IPS DF 19.7 (cell line): ENCODE measurements around the gene DOCK9.
"Not testable (repeated sequence)": the region's sequence is repeated elsewhere in the genome, so short reads cannot be mapped to it uniquely, and the experiment has no call there.

Source experiments
- DNase-seq: peaks from one replicate; pipeline ENCODE4 v3.0.0-alpha.2; 2013; ENCODE audit warnings: low read depth, low spot score

DOCK9 gene

DNA sequence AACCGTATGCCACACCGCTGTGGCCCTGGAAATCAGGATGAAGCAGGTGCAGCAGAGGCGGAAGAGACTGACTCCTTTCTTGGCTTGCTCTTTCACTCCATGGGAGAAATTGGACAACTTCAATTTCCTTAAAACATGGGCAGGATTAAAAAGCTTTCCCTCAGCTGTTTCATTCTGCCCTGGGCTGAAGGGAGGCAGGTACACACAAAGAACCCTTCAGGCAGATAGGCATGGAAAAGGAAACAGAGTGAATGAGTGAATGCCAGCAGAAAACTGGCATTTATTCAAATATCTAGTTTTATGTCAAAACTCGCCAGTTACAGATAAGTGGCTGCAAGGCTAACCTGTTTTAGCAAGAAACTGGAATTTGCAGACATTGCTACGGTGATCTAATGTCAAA is 154.4 kb downstream of the DOCK9 start:
- no peak for DNase-seq

DNA sequence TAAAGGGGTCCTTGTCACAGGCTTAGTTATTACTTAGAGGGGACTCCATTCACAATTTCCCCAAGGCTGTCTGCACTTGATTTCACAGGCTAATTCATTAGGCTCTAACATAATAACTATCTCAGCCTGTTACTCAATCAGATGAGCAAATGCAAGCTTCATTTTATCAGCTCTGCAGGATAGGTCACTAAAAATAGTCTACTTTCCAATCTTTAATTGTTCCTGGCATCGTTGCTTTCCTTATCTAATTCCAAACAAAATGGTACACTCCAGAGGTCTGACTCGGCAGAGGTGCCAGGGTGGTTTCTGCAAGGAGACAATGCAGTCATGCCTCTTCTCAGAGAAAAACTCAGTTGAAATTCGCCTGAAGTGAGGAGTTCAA is 155.6 kb downstream of the DOCK9 start:
- DNase-seq, result no peak

DNA sequence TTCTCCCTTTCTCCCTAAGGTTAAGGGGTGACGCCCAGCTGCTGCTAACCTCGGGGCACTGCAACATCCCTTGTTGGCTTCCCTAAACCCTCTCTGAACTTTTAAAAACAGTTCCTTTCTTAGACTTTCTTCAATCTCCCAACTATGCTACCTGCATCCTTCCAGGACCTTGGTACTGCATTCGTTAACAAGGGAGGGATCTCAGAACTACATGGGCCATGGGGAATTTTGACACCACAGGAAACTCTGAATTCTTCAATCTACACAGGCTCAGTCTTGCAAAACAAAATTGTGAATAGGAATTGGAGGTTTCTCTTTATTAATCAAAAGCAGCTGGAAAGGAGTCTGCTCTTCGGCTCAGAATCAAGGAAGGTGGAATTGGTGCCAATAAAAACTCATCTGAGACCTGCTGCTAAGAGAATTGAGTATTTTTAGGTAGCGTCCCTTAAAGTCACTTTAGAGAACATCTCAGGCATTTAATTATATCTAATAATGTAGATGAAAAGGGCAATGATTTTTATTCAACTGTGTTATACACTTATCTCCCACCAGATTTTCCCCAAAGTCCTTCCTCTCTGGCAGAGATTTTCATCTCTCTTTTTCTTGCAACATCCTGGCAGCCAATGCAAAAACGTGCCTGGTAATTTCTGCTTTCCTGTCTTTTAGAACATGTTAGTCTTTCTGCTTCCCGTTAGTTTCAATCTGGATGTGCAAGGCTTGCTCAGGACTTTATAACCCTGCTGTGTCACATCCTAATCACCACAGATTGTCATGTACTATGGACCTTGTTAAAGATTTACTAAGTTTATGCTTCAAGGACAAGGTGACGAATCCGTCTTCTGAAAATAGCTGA is 156.3 kb downstream of the DOCK9 start:
- no peak for DNase-seq

DNA sequence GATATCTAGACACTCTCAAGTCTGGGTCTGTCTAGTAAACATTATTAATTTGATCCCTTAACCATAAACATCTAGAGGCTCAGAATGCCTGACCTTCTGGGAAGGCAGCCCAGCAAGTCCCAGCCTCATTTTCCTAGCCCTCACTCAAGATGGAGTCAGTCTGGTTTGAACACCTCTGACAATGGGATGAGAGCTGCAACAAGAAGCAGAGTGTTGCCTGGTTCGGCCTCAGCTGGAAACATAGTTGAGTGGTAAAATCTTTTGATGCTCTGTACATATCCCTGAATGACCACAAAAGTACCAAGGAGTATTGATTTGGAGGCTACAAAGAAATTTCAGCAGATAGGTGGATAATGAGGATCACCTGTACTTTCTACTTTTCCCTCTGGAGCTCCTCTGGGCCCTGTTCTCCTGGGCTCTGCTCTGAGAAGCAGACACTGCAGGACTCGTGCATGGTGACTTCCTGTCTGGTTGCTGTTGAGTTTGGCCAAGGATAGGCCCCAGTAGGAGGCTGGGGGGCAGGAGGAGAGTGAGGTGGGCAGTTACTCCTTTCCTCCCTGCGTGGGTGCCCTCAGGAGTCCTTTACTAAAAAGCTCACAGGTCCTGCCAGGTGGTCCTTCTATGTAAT is 157.0 kb downstream of the DOCK9 start:
- DNase-seq, result no peak

DNA sequence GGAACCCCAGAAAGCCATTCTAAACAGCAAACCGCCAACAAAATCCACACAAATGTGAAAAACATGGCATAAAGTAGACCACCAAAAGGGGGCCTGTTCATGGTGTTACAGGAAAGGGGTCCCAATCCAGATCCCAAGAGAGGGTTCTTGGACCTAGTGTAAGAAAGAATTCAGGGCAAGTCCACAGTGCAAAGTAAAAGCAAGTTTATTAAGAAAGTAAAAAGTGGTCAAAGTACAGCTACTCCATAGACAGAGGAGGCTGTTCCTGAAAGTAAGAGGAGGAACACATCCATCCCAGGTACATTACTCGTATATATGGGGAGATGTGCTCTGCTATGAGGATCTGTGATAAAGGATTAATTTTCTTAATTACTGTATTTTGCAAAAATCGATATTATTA is 157.6 kb downstream of the DOCK9 start:
- no peak for DNase-seq

GRCh38 chr13:98819382-98820010 is 158.4 kb downstream of the DOCK9 start:
- no peak for DNase-seq

GRCh38 chr13:98816406-98816805 is 161.5 kb downstream of the DOCK9 start:
- DNase-seq, result no peak

GRCh38 chr13:98813993-98814392 is 163.9 kb downstream of the DOCK9 start:
- no peak for DNase-seq

DNA sequence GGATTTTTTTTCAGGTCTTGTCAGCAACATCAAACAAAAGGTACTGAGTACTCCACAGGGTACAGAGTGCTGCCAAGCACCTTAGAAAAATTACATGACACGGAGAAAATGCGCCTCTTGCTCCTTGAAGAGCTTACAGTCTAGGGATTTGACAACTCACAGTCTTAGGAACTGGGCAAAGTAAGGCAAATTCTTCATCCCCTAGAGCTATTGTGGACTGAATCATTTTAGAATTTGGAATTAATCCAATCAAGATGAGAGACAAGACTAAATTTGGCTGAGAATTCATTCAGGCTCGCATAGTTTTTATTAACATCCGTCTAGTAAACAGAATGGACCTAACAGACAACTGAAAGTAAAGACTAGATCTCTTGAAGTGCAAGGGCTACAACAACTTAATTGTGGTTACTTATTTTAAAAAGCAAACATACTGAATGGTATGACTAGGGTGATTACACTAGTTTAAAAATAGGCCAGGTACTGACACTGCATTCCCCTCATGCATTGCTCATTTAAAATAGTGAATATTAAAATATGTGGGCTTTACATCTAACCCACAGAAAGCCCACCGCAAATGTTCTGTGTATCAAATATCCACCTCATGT is 165.6 kb downstream of the DOCK9 start:
- not testable (repeated sequence) for DNase-seq

DNA sequence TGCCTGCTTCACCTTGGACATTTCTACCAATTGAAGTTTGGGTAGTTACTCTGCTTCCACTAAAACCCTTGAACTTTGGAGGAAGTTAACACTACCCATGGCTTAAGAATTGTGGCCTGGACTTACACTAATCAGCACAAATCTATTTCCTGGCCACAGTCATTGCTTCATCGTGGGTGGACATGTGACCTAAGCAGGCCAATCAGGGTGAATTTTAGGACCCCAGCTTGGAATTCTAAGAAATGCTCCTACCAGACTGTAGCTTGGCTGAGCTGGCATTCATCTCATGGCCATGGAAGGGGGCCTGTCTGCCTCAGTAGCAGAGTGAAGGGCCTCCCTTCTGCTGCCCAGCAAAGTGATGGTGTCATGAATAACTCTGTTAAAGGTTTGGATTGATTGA is 167.1 kb downstream of the DOCK9 start:
- no peak for DNase-seq

DNA sequence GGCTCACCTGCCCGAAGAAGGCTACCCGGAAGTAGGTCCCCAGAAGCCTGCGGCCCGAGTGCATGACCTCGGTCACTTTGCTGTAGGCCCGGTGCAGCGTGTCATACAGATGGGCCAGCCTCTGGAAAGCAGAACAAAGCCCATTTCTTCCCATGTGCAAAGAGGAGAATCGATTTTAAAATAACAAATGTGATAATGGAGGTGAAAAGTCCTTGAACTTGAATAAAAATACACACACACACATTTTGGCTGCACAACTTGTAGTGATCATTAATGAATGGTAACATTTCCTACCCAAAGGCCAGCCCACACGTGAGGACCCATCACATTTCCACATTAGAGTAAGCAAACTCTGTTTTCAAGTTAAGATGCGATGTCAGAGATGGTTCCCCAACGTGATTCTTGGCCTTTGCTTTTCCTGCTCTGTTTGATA is 168.5 kb downstream of the DOCK9 start:
- DNase-seq, result no peak

DNA sequence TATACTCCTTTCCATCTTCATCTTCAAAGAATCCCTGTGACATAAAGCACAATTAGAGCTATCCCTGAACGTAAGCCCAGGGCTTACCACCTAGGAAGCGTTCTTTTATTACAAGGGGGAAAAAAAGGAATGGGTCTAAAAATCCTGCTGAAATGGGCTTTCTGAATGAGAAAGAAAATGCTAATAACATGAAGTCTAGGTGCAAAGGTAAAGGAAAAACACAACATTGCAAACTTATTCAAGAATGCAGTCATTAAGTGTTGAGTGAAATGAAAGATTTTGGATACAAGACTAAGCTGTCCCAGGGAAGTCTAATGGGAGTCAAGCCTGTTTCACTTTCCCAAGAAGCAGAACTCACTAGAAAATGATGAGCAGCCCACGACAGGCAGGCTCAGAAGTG is 170.1 kb downstream of the DOCK9 start:
- no peak for DNase-seq

DNA sequence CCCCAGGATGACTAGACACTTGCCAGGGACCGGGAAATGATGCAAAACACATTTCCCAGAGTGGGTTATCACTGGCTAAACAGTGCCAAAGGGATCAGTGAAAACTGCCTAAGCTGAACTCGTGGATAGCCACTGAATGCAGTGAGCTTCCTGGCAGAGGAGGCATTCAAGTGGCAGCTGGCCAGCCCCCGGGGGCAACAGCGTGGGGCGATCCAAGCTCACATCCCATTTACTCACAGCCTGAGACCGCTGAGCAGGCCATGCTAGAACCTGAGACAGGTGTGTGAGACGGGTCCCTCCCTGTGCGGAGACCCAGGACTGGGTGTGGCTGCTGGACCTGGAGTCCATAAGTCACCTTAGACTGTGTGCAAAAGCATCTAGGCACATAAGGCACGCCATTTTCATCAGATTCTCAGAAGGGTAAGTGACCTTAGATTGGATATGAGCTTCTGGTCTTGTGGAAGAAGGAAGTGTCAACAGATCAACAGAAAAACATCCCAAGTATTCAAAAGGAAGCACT is 173.5 kb downstream of the DOCK9 start:
- DNase-seq, result no peak

DNA sequence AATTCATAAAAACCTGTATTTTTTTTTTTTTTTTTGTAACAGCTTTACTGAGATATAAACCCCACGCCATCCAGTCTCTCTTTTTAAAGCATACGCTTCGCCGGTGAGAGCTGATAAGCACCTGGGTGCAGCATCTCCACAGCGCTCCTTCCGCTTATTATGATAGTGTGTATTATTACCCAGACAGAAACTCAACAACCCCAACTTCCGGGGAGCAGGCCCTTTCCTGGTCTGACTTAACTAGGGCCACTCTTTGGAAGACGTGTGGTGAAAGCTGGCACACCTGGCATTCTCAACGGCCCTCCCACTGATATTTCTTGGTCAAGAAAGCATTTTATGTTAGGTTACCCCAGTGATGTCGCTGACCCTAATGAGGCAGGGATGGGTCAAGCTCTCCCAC is 173.9 kb downstream of the DOCK9 start:
- no peak for DNase-seq

GRCh38 chr13:98803111-98803561 is 174.7 kb downstream of the DOCK9 start:
- DNase-seq, result no peak

DNA sequence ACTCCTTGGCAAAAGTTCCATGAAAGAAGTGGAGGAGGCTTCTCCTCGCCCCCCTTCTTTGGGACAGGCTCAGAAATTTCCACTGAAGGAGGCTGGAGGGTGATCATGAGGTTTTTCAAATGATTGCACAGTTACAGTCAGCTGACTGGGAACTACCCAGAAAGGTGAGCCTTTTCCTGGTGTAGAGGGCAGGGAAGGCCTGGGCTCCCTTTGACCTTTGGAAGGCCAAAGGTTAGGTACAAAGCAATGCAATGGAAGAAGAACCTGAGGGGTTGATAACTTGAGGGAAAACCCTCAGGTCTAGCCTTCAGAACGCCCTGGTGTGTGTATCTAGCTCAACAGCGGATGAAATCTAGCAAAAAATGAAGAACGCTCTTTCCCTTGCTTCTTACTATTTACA is 175.3 kb downstream of the DOCK9 start:
- DNase-seq, result no peak

- DNase-seq, result no peak
Measured at GRCh38 chr13:98801626-98802418, 176.0 kb downstream of the DOCK9 start.

- DNase-seq, result no peak
Measured at GRCh38 chr13:98800078-98800477, 177.8 kb downstream of the DOCK9 start.

GRCh38 chr13:98798849-98799645 is 178.8 kb downstream of the DOCK9 start:
- DNase-seq, result no peak

GRCh38 chr13:98797456-98797855 is 180.4 kb downstream of the DOCK9 start:
- DNase-seq, result no peak
